Neural cell (in vitro differentiated cells): ENCODE data around the gene IFT43. TPM values are rescaled to one million over a fixed set of nuclear protein-coding genes. Genes with fewer than 3 reads are reported as not detected.

Source experiments
- H2AFZ ChIP-seq: fragments of 200-600, 300-800 bp; sonication (generic), shearing (Covaris generic); 2 replicates; pipeline ENCODE4 v1.6.0; 2014; ENCODE audit warnings: low read depth, mild to moderate bottlenecking, antibody characterized with exemption, low read length, moderate library complexity
- H3F3A ChIP-seq: fragments of 200-600 bp; shearing (Covaris generic); 2 replicates; pipeline ENCODE4 v1.6.1; 2016; ENCODE audit warnings: mild to moderate bottlenecking, moderate library complexity, mixed read lengths, antibody characterized with exemption, low read length; ENCODE audit not compliant: insufficient read depth, poor library complexity, severe bottlenecking
- H3K27ac ChIP-seq: fragments of 200-600, 300-800 bp; sonication (generic), shearing (Covaris generic); 2 replicates; pipeline ENCODE4 v1.5.1; 2014; ENCODE audit warnings: mild to moderate bottlenecking, low read length, moderate library complexity
- H3K27me3 ChIP-seq: fragments of 300-800, 200-600 bp; sonication (generic), shearing (Covaris generic); 2 replicates; pipeline ENCODE4 v1.6.0; 2014; ENCODE audit warnings: mild to moderate bottlenecking, low read depth, low read length, moderate library complexity; ENCODE audit not compliant: insufficient read depth
- H3K36me3 ChIP-seq: fragments of 300-800, 200-600 bp; sonication (generic), shearing (Covaris generic); 2 replicates; pipeline ENCODE4 v1.5.1; 2014; ENCODE audit warnings: mild to moderate bottlenecking, antibody characterized with exemption, low read length, moderate library complexity; ENCODE audit not compliant: insufficient read depth
- H3K4me2 ChIP-seq: fragments of 300-800, 200-600 bp; sonication (generic), shearing (Covaris generic); 2 replicates; pipeline ENCODE4 v1.6.0; 2014; ENCODE audit warnings: mild to moderate bottlenecking, low read length
- H3K4me3 ChIP-seq: fragments of 300-800, 200-600 bp; sonication (generic), shearing (Covaris generic); 2 replicates; pipeline ENCODE4 v1.5.1; 2014; ENCODE audit warnings: mild to moderate bottlenecking, low read length, moderate library complexity
- H3K79me2 ChIP-seq: fragments of 200-600 bp; shearing (Covaris generic); replicated peaks from 2 replicates; pipeline ENCODE4 v1.6.0; 2014; ENCODE audit warnings: mild to moderate bottlenecking, low read length, moderate library complexity; ENCODE audit not compliant: insufficient read depth
- H3K9ac ChIP-seq: fragments of 300-800, 200-600 bp; sonication (generic), shearing (Covaris generic); 2 replicates; pipeline ENCODE4 v1.6.1; 2016; ENCODE audit warnings: mild to moderate bottlenecking, low read length, mixed read lengths
- H3K9me2 ChIP-seq: fragments of 200-600 bp; shearing (Covaris generic); 2 replicates; pipeline ENCODE4 v1.6.1; 2016; ENCODE audit warnings: mild to moderate bottlenecking, low read length, mixed read lengths; ENCODE audit not compliant: insufficient read depth
- H3K9me3 ChIP-seq: fragments of 200-600, 300-800 bp; sonication (generic), shearing (Covaris generic); 2 replicates; pipeline ENCODE4 v1.6.1; 2016; ENCODE audit warnings: mild to moderate bottlenecking, mixed run types, low read length, moderate library complexity, mixed read lengths
- H4K20me1 ChIP-seq: fragments of 200-600 bp; shearing (Covaris generic); 2 replicates; pipeline ENCODE4 v1.6.1; 2016; ENCODE audit warnings: mild to moderate bottlenecking, mixed run types; ENCODE audit not compliant: insufficient read depth
- CTCF ChIP-seq: fragments of 450-650 bp; IDR thresholded peaks from 2 replicates; pipeline ENCODE4 v1.5.1; 2014; ENCODE audit warnings: antibody characterized with exemption, mild to moderate bottlenecking, moderate library complexity; ENCODE audit not compliant: poor library complexity, severe bottlenecking
- EP300 ChIP-seq: fragments of 450-650 bp; conservative IDR thresholded peaks from 2 replicates; pipeline ENCODE4 v1.6.1; 2014; ENCODE audit warnings: antibody characterized with exemption, mild to moderate bottlenecking, moderate library complexity; ENCODE audit not compliant: poor library complexity, severe bottlenecking
- EZH2 ChIP-seq: fragments of 200-600, 300-800 bp; shearing (Covaris generic), sonication (generic); IDR thresholded peaks from 2 replicates; pipeline ENCODE4 v1.6.1; 2014; ENCODE audit warnings: antibody characterized with exemption, low read length, borderline replicate concordance, mild to moderate bottlenecking; ENCODE audit not compliant: insufficient read depth, poor library complexity, severe bottlenecking
- MXI1 ChIP-seq: fragments of 450-650 bp; conservative IDR thresholded peaks from 2 replicates; pipeline ENCODE4 v1.6.1; 2014; ENCODE audit warnings: antibody characterized with exemption, mild to moderate bottlenecking; ENCODE audit not compliant: poor library complexity, severe bottlenecking
- POLR2AphosphoS5 ChIP-seq: IDR thresholded peaks from 2 replicates; pipeline ENCODE4 v1.6.1; 2012
- RAD21 ChIP-seq: fragments of 450-650 bp; conservative IDR thresholded peaks from 2 replicates; pipeline ENCODE4 v1.6.1; 2014; ENCODE audit warnings: antibody characterized with exemption, mild to moderate bottlenecking, moderate library complexity
- REST ChIP-seq: IDR thresholded peaks from 2 replicates; pipeline ENCODE4 v1.6.1; 2012; ENCODE audit warnings: borderline replicate concordance
- SMC3 ChIP-seq: fragments of 450-650 bp; conservative IDR thresholded peaks from 2 replicates; pipeline ENCODE4 v1.6.1; 2014; ENCODE audit warnings: antibody characterized with exemption, mild to moderate bottlenecking, moderate library complexity; ENCODE audit not compliant: poor library complexity
- TAF1 ChIP-seq: IDR thresholded peaks from 2 replicates; pipeline ENCODE4 v1.6.1; 2012; ENCODE audit warnings: low read depth
- polyA plus RNA-seq: library from polyadenylated mRNA; depleted of rRNA; stranded (reverse); fragments of >200 nt; gene quantifications from 2 replicates; pipeline ENCODE4 v1.2.3, GENCODE V29; 2014

IFT43 gene
- polyA plus RNA-seq, 1 donor from 2014 or later, result 102 TPM

- no peak overlapping the region for H3K27ac ChIP-seq
- H3K36me3 ChIP-seq, result peaks cover 16% of the 10 kb centered on the region
- no peaks in the 10 kb centered on the region for H3K27me3 ChIP-seq
- TF ChIP-seq POLR2AphosphoS5 (no peak), MXI1 (no peak), SMC3 (no peak), EZH2 (no peak), CTCF (no peak), EP300 (no peak), RAD21 (no peak), REST (no peak), TAF1 (no peak)
- no peak overlapping the region for H3K4me2 ChIP-seq
- no peaks in the 10 kb centered on the region for H4K20me1 ChIP-seq
- no peaks in the 10 kb centered on the region for H3K9me2 ChIP-seq
- H3K9me3 ChIP-seq, result no peaks in the 10 kb centered on the region
- no peaks in the 10 kb centered on the region for H3K79me2 ChIP-seq
- H2AFZ ChIP-seq, result no peak overlapping the region
- no peak overlapping the region for H3K4me3 ChIP-seq
- H3F3A ChIP-seq, result no peaks in the 10 kb centered on the region
- H3K9ac ChIP-seq, result no peak overlapping the region
These were observed 77.8 kb downstream of the IFT43 start for GRCh38 chr14:76063327-76063726.

- H2AFZ ChIP-seq, result no peak overlapping the region
- no peaks in the 10 kb centered on the region for H3K27me3 ChIP-seq
- H3K36me3 ChIP-seq, result peaks cover 16% of the 10 kb centered on the region
- H3K9me2 ChIP-seq, result no peaks in the 10 kb centered on the region
- TF ChIP-seq CTCF (no peak), REST (no peak)
- H3K4me3 ChIP-seq, result no peak overlapping the region
- H3K9me3 ChIP-seq, result no peaks in the 10 kb centered on the region
- no peaks in the 10 kb centered on the region for H4K20me1 ChIP-seq
- H3K9ac ChIP-seq, result no peak overlapping the region
- no peak overlapping the region for H3K4me2 ChIP-seq
- H3K27ac ChIP-seq, result no peak overlapping the region
- no peaks in the 10 kb centered on the region for H3F3A ChIP-seq
- H3K79me2 ChIP-seq, result no peaks in the 10 kb centered on the region
These were observed 80.0 kb downstream of the IFT43 start for GRCh38 chr14:76065519-76065918.
